Tibial nerve (tissue), 4 donors: Measurements from ENCODE around the gene PLA2G2D. TPM values are rescaled to one million over a fixed set of nuclear protein-coding genes. Genes with fewer than 3 reads are reported as not detected.

Experiments
- DNase-seq, 2 donors: peaks; one replicate each; pipeline ENCODE4 v3.0.0-alpha.2; 2019; ENCODE audit warnings: low spot score in 2 of 2
- H3K27ac ChIP-seq, 4 donors: fragments of 200-600 bp; sonication (generic) in 3 of 4; one replicate each; pipeline ENCODE4 v1.5.1; 2017 to 2019; ENCODE audit warnings: mild to moderate bottlenecking in 1 of 4
- H3K27me3 ChIP-seq, 2 donors: fragments of 200-600 bp; sonication (generic) in 1 of 2; one replicate each; pipeline versions ENCODE4 v1.5.1 to v1.6.0; 2017 to 2019
- H3K36me3 ChIP-seq, 3 donors: fragments of 200-600 bp; sonication (generic); one replicate each; pipeline ENCODE4 v1.5.1; 2018 to 2019
- H3K4me1 ChIP-seq, 4 donors: fragments of 200-600 bp; sonication (generic) in 3 of 4; one replicate each; pipeline ENCODE4 v1.5.1; 2017 to 2019
- H3K4me3 ChIP-seq, 4 donors: fragments of 200-600 bp; sonication (generic) in 3 of 4; one replicate each; pipeline ENCODE4 v1.5.1; 2017 to 2019; ENCODE audit warnings: mild to moderate bottlenecking in 1 of 4, moderate library complexity in 1 of 4
- H3K9me3 ChIP-seq, 4 donors: fragments of 200-600 bp; sonication (generic) in 3 of 4; one replicate each; pipeline ENCODE4 v1.5.1; 2017 to 2019
- CTCF ChIP-seq, 5 experiments: fragments of 200-600 bp in 3 of 5; fragments of 450-650 bp in 2 of 5; sonication (generic) in 3 of 5; IDR thresholded peaks; one replicate each; pipeline ENCODE4 v1.5.1; 2016 to 2019; ENCODE audit warnings: antibody characterized with exemption in 5 of 5, mild to moderate bottlenecking in 3 of 5, moderate library complexity in 2 of 5
- EP300 ChIP-seq, 2 donors: sonication (generic); formaldehyde crosslinking; IDR thresholded peaks; one replicate each; pipeline ENCODE4 v1.6.1; 2017; ENCODE audit warnings: antibody characterized with exemption in 2 of 2, mild to moderate bottlenecking in 1 of 2
- POLR2A ChIP-seq, 2 donors: fragments of 450-650 bp; IDR thresholded peaks; one replicate each; pipeline ENCODE4 v1.6.1; 2017; ENCODE audit warnings: antibody characterized with exemption in 2 of 2, mild to moderate bottlenecking in 2 of 2, moderate library complexity in 2 of 2
- WGBS, 2 donors: methylation state at CpG; one replicate each; pipeline ENCODE4 v1.1.5; 2018; 5-methylcytosine and 5-hydroxymethylcytosine counted together
- total RNA-seq, 4 donors: library from RNA; depleted of rRNA; stranded (reverse); fragments of >200 nt; gene quantifications; one replicate each; pipeline ENCODE4 v1.1.0, GENCODE V29; 2016

The PLA2G2D gene
- total RNA-seq, 4 donors from 2014 or later: not detected

- peaks cover 0 to 3% of the 10 kb centered on the region in 2 donors for H3K27me3 ChIP-seq
- no peak overlapping the region for H3K27ac ChIP-seq
- 69 to 71% methylated on average over 7 to 8 of the region's 8 CpGs for WGBS, 2 donors
- no peaks in the 10 kb centered on the region for H3K9me3 ChIP-seq
- no peak for TF ChIP-seq POLR2A (IDR thresholded peaks at IDR 0.05)
- no peak for TF ChIP-seq EP300 (IDR thresholded peaks at IDR 0.05)
- no peak for TF ChIP-seq CTCF (IDR thresholded peaks at IDR 0.05)
- no peak for DNase-seq
- no peak overlapping the region for H3K4me3 ChIP-seq
- H3K36me3 ChIP-seq: no peaks in the 10 kb centered on the region
- H3K4me1 ChIP-seq: peaks cover 0 to 5% (median 0%) of the 10 kb centered on the region in 4 donors
Measured at GRCh38 chr1:20074725-20075171, 44.6 kb downstream of the PLA2G2D start.

- Histone ChIP-seq H3K4me1 (peaks cover 0 to 7% (median 0%) of the 10 kb centered on the region in 4 donors), H3K27ac (no peak overlapping the region)
- no peak for DNase-seq
Measured at GRCh38 chr1:20074055-20074724, 45.1 kb downstream of the PLA2G2D start.

GRCh38 chr1:20073256-20073655 is 46.1 kb downstream of the PLA2G2D start:
- Histone ChIP-seq H3K27ac (no peak overlapping the region), H3K4me1 (peaks cover 0 to 7% (median 0%) of the 10 kb centered on the region in 4 donors), H3K36me3 (no peaks in the 10 kb centered on the region), H3K27me3 (peaks cover 0 to 3% of the 10 kb centered on the region in 2 donors), H3K9me3 (no peaks in the 10 kb centered on the region), H3K4me3 (no peak overlapping the region)
- 83 to 95% methylated on average over 2 of the region's 2 CpGs for WGBS, 2 donors
- DNase-seq: no peak
- no peak for TF ChIP-seq POLR2A (IDR thresholded peaks at IDR 0.05)
- no peak for TF ChIP-seq EP300 (IDR thresholded peaks at IDR 0.05)
- TF ChIP-seq CTCF (IDR thresholded peaks at IDR 0.05): no peak

More at GRCh38 chr1:20074055-20074724, 45.1 kb downstream of the PLA2G2D start:
- TF ChIP-seq EP300 (IDR thresholded peaks at IDR 0.05) (no peak), POLR2A (IDR thresholded peaks at IDR 0.05) (no peak), CTCF (IDR thresholded peaks at IDR 0.05) (no peak)
- peaks cover 0 to 3% of the 10 kb centered on the region in 2 donors for H3K27me3 ChIP-seq
- H3K36me3 ChIP-seq: no peaks in the 10 kb centered on the region
- no peaks in the 10 kb centered on the region for H3K9me3 ChIP-seq
- 59 to 63% methylated on average over 11 of the region's 11 CpGs for WGBS, 2 donors
- no peak overlapping the region for H3K4me3 ChIP-seq

- H3K36me3 ChIP-seq: no peaks in the 10 kb centered on the region
- H3K4me3 ChIP-seq: no peak overlapping the region
- H3K27ac ChIP-seq: no peak overlapping the region
- no peaks in the 10 kb centered on the region for H3K9me3 ChIP-seq
- H3K27me3 ChIP-seq: peaks cover 0 to 3% of the 10 kb centered on the region in 2 donors
- TF ChIP-seq CTCF (IDR thresholded peaks at IDR 0.05): no peak
- DNase-seq: no peak
- H3K4me1 ChIP-seq: peaks cover 0 to 7% (median 0%) of the 10 kb centered on the region in 4 donors
- 84 to 89% methylated on average over 7 of the region's 7 CpGs for WGBS, 2 donors
Measured at GRCh38 chr1:20072771-20073170, 46.6 kb downstream of the PLA2G2D start.

GRCh38 chr1:20071416-20071815 is 47.9 kb downstream of the PLA2G2D start:
- H3K4me3 ChIP-seq: no peak overlapping the region
- no peaks in the 10 kb centered on the region for H3K36me3 ChIP-seq
- H3K4me1 ChIP-seq: peaks cover 0 to 7% (median 0%) of the 10 kb centered on the region in 4 donors
- no peaks in the 10 kb centered on the region for H3K9me3 ChIP-seq
- no peak for DNase-seq
- TF ChIP-seq POLR2A (IDR thresholded peaks at IDR 0.05) (no peak), EP300 (IDR thresholded peaks at IDR 0.05) (no peak), CTCF (IDR thresholded peaks at IDR 0.05) (no peak)
- no peaks in the 10 kb centered on the region for H3K27me3 ChIP-seq
- H3K27ac ChIP-seq: no peak overlapping the region
- WGBS, 2 donors: 88 to 96% methylated on average over 6 of the region's 6 CpGs
